ENCODE measurements around the gene EDARADD.
"Not testable (repeated sequence)": the region's sequence is repeated elsewhere in the genome, so short reads cannot be mapped to it uniquely, and the experiment has no call there.

EDARADD gene

GRCh38 chr1:236393681-236394481, at the start of gene EDARADD:
Gene EDARADD (plus strand): TSS chr1:236394286. CDS start chr1:236394445, 159 bp downstream.
- DNase-seq = peak in 1 of 2 experiments; percentile 3

DNA sequence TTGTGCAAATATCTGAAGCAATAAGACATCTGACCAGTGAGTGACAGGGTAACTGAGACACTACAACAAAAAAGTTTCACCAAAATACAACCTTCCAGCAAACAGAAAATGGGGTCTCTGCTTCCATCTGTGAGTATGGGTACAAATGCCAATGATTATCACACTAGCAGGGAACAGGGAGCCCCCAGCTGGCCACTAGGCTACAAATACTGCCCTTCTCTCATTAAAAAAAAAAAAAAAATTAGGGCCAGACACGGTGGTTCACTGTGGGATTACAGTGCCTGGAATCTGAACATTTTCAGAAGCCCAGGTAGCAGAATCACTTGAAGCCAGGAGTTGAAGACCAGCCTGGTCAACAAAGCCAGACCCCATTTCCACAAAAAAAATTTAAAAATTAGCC, 48.4 kb upstream of the EDARADD start:
- DNase-seq = no peak

- no peak for DNase-seq
These were observed 46.0 kb upstream of the EDARADD start for GRCh38 chr1:236348071-236348470.

- no peak for DNase-seq
These were observed 43.8 kb upstream of the EDARADD start for GRCh38 chr1:236350308-236350707.

DNA sequence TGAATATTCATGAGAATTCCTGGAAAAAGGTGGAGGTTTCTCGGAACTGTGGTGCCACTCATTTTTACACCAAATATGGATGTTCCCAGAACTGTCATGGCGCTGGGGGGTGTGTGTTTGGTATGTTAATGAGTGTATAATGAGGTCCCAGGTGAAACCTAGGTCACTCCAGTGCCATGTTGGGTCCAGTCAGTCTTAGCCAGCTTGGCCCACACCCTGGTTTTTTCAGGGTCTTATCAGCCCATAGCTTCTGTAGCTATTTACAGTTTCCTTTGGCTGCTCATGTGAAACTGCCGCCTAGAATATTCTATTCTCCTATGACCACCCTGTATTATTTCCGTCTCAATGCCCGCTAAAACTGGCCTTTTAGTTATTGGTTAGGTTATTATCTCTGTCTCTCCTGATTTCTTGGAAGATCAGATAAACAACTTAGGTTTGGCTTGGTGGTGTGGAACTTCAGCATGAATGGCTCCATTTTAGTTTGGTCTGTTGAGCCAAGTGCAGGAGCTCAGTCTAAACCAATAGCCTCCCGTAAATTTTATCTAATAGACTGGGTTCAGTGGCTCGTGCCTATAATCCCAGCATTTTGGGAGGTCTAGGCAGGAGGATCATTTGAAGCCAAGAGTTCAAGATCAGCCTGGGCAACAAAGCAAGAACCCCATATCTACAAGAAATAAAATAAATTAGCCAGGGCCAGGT, 42.1 kb upstream of the EDARADD start:
- DNase-seq = no peak

DNA sequence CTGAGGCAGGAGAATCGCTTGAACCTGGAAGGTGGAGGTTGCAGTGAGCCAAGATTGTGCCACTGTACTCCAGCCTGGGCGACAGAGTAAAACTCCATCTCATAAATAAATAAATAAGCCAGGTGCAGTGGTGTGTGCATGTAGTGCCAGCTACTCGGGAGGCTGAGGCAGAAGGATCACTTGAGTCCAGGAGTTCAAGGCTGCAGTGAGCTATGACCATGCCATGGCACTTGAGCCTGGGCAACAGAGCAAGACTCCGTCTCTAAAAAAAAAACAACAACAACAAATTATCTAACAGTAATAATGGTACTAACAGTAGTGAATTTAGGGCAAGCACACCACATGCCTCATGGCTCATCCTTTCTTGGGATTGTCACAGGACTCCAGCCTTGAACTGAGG, 41.3 kb upstream of the EDARADD start:
- DNase-seq = not testable (repeated sequence)

- DNase-seq = no peak
These were observed 40.3 kb upstream of the EDARADD start for GRCh38 chr1:236353813-236354212.

DNA sequence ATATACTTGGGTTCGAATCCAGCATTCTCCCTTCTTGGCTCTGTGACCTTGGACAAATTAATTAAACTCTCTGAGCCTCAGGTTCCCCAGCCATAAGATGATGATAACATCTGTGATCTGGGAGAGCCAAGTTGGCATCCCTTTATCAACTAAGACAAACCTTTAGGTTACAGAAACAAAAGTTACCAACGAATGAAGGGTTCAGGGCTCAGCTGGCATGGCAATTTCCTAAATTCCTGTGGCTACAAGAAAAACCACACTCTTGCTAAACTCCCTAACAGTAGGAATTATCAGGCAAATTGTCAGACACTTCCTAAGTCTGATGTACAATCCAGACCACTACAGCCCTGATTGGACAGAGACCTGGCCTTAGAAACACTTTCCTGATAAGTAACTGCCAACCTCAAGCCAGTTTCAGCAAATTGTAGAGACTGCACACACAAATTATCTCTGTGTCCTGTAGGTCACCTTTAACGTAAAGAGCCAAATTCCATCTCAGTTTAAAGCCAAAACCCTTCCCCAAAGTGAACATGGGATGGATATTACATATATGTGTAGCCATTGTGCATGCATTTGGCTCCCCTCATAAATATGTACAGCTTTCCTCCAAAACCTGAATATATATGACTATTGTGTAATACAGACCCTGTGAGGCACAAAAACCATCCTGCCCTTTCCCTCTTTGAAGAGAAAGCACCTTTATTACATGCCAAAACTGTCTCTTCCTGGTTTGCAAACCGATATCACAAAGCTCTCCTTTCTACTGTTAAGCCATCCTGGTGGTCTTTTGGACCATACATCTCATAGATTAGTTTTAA, 39.5 kb upstream of the EDARADD start:
- no peak for DNase-seq

DNA sequence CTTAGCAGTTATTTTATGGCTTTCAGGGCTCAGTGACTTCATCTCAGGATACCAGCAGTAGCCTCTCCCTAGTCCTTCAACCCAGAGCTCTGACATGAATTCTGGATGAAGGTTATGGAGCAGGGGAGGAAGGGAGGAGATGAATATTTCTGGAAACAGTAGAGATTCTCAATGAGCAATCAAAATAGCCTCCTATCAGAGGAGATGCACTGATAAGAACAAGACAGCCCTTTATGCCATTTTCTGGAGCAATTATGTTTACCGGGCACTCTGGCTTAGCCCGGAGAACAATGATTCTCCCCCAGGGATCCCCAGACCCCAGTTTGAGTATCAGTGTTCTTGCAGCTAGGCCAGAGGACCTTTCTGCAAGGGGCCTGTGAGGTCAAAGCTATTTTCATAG, 37.9 kb upstream of the EDARADD start:
- no peak for DNase-seq

GRCh38 chr1:236361909-236362590, 32.0 kb upstream of the EDARADD start:
- DNase-seq = no peak

- DNase-seq = no peak
These were observed 30.8 kb upstream of the EDARADD start for GRCh38 chr1:236363237-236363636.

DNA sequence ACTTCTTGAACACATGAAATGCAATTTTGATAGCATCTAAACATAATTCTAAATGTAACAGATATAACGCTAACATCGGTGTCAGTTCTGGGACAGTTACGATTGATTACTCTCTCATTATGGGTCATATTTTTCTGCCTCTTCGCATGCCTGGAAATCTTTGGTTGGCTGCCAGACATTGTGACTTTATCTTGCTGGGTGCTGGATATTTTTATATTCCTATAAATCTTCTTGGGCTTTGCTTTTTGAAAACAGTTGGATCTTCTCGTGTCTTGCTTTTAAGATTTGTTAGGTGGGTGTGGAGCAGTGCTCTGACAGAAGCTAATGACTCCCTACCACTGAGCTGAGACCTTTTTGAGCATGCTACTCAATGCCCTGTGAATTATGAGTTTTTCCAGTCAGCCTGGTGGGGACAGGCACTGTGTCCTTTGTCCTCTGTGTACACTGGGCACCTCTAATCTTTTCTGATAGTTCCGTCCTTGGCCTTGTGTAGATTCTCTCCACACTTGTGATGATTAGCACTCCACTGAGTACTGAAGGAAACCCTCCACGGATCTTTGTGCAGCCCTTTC, 28.0 kb upstream of the EDARADD start:
- DNase-seq = no peak

DNA sequence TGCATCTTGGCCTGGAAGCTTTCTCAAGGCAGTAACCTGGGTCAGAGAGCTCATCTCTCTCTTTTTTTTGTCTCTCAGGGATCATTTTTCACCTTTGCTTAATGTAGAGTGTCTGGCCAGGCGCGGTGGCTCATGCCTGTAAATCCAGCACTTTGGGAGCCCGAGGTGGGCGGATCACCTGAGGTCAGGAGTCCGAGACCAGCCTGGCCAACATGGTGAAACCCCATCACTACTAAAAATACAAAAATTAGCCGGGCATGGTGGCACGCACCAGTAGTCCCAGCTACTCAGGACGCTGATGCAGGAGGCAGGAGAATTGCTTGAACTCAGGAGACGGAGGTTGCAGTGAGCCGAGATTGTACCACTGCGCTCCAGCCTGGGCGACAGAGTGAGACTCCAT, 27.4 kb upstream of the EDARADD start:
- DNase-seq = not testable (repeated sequence)

GRCh38 chr1:236370420-236370819, 23.7 kb upstream of the EDARADD start:
- no peak for DNase-seq

- no peak for DNase-seq
These were observed 23.0 kb upstream of the EDARADD start for GRCh38 chr1:236371083-236371482.

DNA sequence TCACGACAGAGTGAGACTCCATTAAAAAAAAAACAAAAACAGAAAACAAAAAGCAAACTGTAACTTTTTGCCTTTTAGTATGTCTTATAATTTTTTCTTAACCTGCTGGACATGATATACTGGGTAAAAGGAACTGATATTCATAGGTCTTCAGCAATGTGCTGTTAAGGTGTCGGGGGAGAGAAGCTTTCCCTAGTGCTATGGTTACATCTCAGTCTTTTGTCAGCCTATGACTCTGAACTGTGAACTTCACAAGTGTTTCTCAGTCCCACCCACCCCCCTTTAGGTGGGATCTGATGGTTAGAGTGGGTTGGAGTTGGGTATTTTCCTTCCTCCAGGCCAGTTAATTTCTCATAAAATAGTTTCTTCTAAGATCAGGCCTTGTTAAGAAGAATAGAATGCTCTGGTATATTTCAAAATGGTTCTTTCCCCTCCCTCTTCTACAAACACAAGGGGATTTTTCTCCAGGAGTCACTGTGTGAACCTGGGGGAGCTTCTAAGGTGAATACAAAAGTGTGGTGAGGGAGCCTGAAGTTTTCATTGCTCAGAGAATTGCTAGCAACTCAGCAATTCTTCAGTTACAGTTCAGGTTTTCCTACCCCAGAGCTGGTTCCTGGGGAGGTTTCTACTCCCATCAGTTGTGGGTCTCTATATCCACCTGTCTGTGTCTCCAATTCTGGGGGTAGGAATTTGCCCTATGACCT, 16.1 kb upstream of the EDARADD start:
- no peak for DNase-seq

- no peak for DNase-seq
These were observed 12.4 kb upstream of the EDARADD start for GRCh38 chr1:236381565-236382158.

GRCh38 chr1:236388332-236388731, 5.8 kb upstream of the EDARADD start:
- no peak for DNase-seq

GRCh38 chr1:236389253-236389652, 4.8 kb upstream of the EDARADD start:
- DNase-seq = no peak

DNA sequence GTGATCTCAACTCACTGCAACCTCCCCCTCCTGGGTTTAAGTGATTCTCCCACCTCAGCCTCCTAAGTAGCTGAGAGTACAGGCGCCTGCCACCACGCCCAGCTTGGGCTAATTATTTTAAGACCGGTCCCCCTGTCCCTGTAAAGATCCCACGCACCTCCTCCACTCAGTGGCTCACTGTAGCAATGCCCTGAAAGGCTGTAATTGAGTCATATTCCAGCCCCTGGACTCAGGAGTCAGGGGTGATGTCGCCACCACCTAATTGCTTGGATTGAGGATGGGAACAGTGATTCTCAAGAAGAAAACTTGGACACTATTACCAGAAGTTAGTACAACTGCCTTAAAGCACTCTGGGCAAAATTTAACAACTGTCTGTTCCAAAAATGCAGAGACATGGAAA, 3.1 kb upstream of the EDARADD start:
- DNase-seq = no peak

GRCh38 chr1:236392182-236392581, 1.9 kb upstream of the EDARADD start:
- no peak for DNase-seq

DNA sequence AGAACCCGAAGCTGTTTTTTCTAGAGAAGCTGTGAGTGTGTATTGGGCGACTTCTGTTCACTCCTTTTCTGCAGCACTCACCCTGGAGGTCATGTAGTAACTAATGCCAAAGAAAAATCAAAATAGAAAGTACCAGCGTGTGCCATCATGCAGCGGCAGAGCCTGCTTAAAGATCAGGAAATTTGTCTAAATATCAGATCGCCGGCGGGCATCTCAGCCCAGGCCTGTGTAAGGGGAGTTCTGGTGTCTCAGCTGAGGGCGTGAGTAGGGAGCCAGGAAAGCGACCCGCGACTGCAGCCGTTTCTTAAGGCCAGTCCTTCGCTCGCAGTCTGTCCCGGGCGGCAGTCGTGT, 768 bp downstream of the EDARADD start:
- DNase-seq = peak in 1 of 2 experiments; percentile 75

All from NCI-H526 (cell line).